Right cardiac atrium (tissue), 5 donors: Measurements from ENCODE around the gene SIGLEC15. TPM values are rescaled to one million over a fixed set of nuclear protein-coding genes. Genes with fewer than 3 reads are reported as not detected.
"Not testable (repeated sequence)": the region's sequence is repeated elsewhere in the genome, so short reads cannot be mapped to it uniquely, and the experiment has no call there.

Experiments used
- ATAC-seq, 2 donors: fragments of 200-7000 bp; cut with Tn5 transposase; one replicate each; pipeline versions ENCODE4 v1.8.0 to v1.9.1; 2020; ENCODE audit warnings: moderate library complexity in 2 of 2, mild to moderate bottlenecking in 1 of 2
- DNase-seq, 3 donors: peaks; one replicate each; pipeline ENCODE4 v3.0.0-alpha.2; 2020
- H3K27ac ChIP-seq: one replicate; pipeline ENCODE4 v1.5.1; 2013; ENCODE audit warnings: mild to moderate bottlenecking, low read length, control low read depth, moderate library complexity
- H3K27me3 ChIP-seq: one replicate; pipeline ENCODE4 v1.6.1; 2013; ENCODE audit not compliant: control insufficient read depth, insufficient read depth
- H3K4me1 ChIP-seq: one replicate; pipeline ENCODE4 v1.6.1; 2013; ENCODE audit warnings: low read length; ENCODE audit not compliant: control insufficient read depth, insufficient read depth
- H3K4me3 ChIP-seq: one replicate; pipeline ENCODE4 v1.5.1; 2013; ENCODE audit warnings: low read length, control low read depth
- H3K9me3 ChIP-seq: one replicate; pipeline ENCODE4 v1.6.1; 2013; ENCODE audit warnings: low read length; ENCODE audit not compliant: control insufficient read depth
- WGBS: extraction: QIAGEN DNeasy Blood & Tissue Kit; methylation state at CpG from one replicate; pipeline ENCODE4 v1.1.7; 2013; 5-methylcytosine and 5-hydroxymethylcytosine counted together
- intact Hi-C, 4 donors: fragments of 100-400 bp; cut with DNase I; formaldehyde crosslinking; loops; one replicate each; pipeline versions ENCODE4 v1.11.0 to v1.14.0; 2022 to 2023
- polyA plus RNA-seq: library from polyadenylated mRNA; stranded (reverse); fragments of 200-250 nt; gene quantifications from one replicate; pipeline ENCODE4 v1.2.3, GENCODE V29; 2013
- total RNA-seq, 4 donors: library from RNA; stranded (reverse); fragmentation: NEBNext Ultra II Directional; extraction: Animal tissue kit (Norgen Biotek cat#: 25700); gene quantifications; one replicate each; pipeline ENCODE4 v1.2.1, GENCODE V29; 2021
- donor health status: healthy with polysubstance abuse.
- donor health status: DM: no; HTN: yes; CAD: no.
- donor health status: DM: no; HTN: no; CAD: no.
- donor health status: DM: no; HTN: yes; CAD: no; lungs with severe emphysema.
- donor health status: DM: yes; HTN: yes; CAD: no.

SIGLEC15 gene
- total and polyA plus RNA-seq, 5 donors, result 0.09 to 0.38 (median 0.21) TPM; not detected in 1

DNA sequence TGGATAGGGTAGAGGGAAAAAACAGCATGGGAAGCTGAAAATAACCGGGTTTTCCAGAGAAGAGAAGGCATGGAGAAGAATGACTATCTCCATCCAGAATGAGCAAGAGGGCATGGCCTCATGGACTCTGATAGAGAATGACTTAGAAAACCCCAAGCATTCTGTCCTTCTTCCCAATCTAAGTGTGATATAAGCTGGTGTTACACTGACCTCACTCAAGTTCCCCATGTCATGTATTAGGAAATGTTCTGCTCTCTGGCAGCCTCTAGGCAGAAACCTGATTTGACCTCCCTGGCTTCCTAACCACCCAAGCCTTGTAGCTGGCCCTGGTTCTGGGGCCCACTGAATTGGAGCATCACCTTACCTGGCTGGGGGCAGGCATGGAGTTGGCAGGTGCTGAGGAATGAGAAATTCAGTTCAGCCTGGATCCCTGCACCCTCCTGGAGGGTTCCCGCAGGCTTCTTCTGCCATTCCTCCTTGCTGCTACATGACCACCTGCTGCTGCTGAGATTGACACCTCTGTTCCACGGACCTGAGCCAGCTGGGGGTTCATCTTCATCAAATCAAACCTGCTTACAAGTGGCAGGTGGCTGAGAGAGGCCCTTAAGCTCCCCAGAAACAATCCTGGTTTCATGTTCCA lies 5.2 kb upstream of the SIGLEC15 start:
- H3K9me3 ChIP-seq, result no peaks in the 10 kb centered on the region
- ATAC-seq (no peak), DNase-seq (no peak)
- H3K4me1 ChIP-seq, result no peaks in the 10 kb centered on the region
- intact Hi-C loops, result no loop called here
- H3K27me3 ChIP-seq, result no peaks in the 10 kb centered on the region
- WGBS, result 68% methylated on average over 3 of the region's 3 CpGs
- H3K27ac ChIP-seq, result no peak overlapping the region
- no peak overlapping the region for H3K4me3 ChIP-seq

DNA sequence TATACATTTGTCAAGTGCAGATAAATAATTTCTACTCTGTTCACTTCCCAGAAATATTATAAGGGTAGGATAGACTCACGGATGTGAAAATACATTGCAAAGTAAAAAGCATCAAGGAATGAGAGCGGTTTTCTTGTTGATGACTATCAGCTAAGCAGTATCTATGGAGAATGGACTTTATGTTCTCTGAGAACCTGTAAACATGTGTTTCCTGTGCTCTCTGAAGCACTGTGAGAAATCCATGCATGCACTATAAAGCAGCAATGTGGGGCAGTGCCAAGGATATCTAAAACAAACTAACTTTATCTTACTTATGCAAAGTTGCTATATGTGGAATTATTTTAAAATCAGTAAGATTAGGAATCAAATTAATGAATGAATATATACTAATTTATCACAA lies 4.4 kb upstream of the SIGLEC15 start:
- WGBS, result 87% methylated on average over 2 of the region's 2 CpGs
- DNase-seq (no peak), ATAC-seq (no peak)
- Histone ChIP-seq H3K9me3 (no peaks in the 10 kb centered on the region), H3K4me1 (no peaks in the 10 kb centered on the region), H3K4me3 (no peak overlapping the region), H3K27ac (no peak overlapping the region), H3K27me3 (no peaks in the 10 kb centered on the region)
- intact Hi-C loops, result no loop called here

DNA sequence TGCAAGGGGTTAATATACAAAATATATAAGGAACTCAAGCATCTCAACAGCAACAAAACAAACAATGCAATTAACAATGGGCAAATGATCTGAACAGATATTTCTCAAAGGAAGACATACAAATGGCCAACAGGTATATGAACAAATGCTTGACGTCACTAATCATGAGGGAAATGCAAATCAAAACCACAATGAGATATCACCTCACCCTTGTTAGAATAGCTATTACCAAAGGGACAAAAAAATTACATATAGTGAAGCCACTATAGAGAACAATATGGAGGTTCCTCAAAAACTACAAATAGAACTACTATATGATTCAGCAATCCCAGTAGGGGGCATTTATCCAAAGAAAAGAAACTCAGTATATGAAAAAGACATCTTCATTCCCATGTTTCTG lies 3.8 kb upstream of the SIGLEC15 start:
- no peak overlapping the region for H3K4me3 ChIP-seq
- no peaks in the 10 kb centered on the region for H3K27me3 ChIP-seq
- no peak for ATAC-seq
- intact Hi-C loops, result no loop called here
- DNase-seq, result no peak
- H3K9me3 ChIP-seq, result no peaks in the 10 kb centered on the region
- H3K4me1 ChIP-seq, result no peaks in the 10 kb centered on the region
- H3K27ac ChIP-seq, result no peak overlapping the region
- WGBS, result 88% methylated on average over 1 of the region's 1 CpG

DNA sequence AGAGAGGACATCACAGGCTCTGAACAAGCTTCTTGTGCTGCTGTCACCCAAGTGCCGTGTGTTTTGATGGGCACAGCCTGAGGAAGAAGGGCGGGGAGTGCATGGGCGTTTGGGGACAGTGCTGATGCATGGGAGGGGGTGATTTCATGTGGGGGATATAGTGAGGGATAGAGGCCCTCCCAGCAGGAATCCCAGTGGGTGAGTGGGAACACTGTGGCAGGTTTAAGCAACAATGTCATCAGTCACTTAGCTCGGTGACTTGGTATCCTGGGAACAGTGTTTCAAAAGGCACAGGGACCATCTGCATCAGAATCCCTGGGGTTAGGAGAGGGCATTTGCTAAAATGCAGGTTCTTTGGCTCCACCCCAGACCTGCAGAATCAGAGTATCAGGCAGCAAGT lies 609 bp downstream of the SIGLEC15 start:
- intact Hi-C loops, result no loop called here
- Histone ChIP-seq H3K4me3 (no peak overlapping the region), H3K4me1 (peaks cover 5% of the 10 kb centered on the region), H3K27ac (no peak overlapping the region), H3K27me3 (no peaks in the 10 kb centered on the region), H3K9me3 (no peaks in the 10 kb centered on the region)
- ATAC-seq, result no peak
- WGBS, result 89% methylated on average over 4 of the region's 4 CpGs
- no peak for DNase-seq

DNA sequence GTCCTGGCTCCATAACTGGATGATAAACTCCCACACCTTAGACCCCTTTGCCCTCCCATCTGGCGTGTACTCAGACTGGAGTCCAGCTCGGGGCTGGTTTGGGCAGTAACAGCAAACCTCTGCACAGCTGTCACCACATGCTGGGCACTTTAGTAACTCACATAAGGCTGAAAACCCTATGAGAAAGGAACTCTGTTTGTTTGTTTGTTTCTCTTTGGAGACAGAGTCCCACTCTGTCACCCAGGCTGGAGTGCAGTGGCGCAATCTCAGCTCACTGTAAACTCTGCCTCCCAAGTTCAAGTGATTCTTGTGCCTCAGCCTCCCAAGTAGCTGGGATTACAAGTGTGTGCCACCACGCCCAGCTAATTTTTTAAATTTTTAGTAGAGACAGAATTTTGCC lies 1.2 kb downstream of the SIGLEC15 start:
- ATAC-seq, H3K4me1 ChIP-seq, H3K4me3 ChIP-seq, DNase-seq, H3K27me3 ChIP-seq, H3K27ac ChIP-seq, intact Hi-C loops, H3K9me3 ChIP-seq: not testable (repeated sequence)
- WGBS, result 95% methylated on average over 4 of the region's 4 CpGs

DNA sequence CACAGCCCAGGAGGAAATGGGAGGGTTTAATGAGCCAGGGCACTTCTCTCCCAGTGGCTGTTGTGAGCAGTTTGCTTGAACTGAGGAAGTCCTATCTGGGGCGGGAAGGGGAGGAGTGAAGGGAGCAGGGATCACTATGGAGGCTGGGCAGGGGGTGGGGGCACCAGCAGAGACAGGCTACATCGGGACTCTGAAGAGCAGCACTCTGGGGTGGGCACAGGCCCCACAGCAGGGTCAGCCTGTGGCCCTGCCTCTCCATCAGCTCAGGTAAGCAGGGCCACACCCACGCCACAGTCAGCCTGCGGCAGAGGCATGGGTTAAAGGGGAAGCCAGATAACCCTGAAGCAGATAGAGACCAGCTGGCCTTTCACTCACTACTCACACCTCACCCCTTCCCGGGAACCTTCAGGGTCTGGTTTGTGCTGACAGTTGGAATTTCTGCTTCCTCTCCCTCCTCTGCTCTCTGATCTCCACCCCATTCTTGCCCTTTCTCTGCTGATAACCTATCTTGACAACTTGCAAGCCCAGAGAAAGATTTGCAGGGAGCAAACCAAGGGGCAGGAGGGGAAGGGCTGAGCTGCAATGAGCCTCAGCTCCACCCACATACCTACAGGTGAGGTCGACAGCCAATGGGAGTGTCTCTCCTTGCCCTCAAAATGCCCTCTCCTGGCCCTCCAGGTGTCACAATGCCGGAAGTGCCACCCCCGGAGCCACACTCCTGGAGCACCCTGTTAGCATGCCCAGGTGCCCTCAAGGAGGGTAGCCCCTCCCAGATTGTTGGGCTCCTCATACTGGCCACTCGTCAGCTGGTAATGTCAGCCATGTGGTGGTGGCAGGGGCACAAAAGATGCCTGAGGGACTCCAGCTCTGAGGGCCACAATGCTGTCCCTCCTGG lies 3.7 kb downstream of the SIGLEC15 start:
- no peak overlapping the region for H3K4me3 ChIP-seq
- 34% methylated on average over 9 of the region's 9 CpGs for WGBS
- no peaks in the 10 kb centered on the region for H3K27me3 ChIP-seq
- ATAC-seq, result peak; percentile 70 to 85
- H3K4me1 ChIP-seq, result peaks cover 5% of the 10 kb centered on the region
- no peaks in the 10 kb centered on the region for H3K9me3 ChIP-seq
- H3K27ac ChIP-seq, result no peak overlapping the region
- intact Hi-C loops, result no loop called here
- DNase-seq, result peak in 2 of 3 donors; percentile 39 to 62

DNA sequence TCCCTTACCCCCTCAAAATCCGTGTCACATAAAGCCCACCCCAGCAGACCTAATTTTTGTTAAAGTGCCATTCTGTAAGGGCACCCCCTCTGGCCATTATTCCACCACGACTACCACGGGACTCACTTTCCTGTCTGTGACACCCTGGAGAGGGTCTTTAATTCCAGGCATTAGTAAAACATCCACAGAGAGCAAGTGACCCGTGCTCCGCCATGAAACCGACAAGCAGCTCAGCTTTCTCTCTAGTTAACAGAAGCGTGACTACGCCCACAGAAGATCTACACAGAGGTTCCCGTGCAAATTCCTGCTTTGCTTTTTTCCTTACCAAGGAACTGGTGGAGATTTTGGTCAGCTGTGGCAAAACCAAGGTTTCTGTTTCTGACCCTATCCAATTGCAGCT lies 4.4 kb downstream of the SIGLEC15 start:
- ATAC-seq, result no peak
- H3K27ac ChIP-seq, result no peak overlapping the region
- peaks cover 5% of the 10 kb centered on the region for H3K4me1 ChIP-seq
- H3K4me3 ChIP-seq, result no peak overlapping the region
- no peaks in the 10 kb centered on the region for H3K27me3 ChIP-seq
- WGBS, result 54% methylated on average over 9 of the region's 9 CpGs
- DNase-seq, result no peak
- intact Hi-C loops, result loop anchor here in 1 of 4 donors (10.0 kb wide), 1 partner anchor 105 kb away; the partner anchor contains the start of gene SLC14A1
- H3K9me3 ChIP-seq, result no peaks in the 10 kb centered on the region

DNA sequence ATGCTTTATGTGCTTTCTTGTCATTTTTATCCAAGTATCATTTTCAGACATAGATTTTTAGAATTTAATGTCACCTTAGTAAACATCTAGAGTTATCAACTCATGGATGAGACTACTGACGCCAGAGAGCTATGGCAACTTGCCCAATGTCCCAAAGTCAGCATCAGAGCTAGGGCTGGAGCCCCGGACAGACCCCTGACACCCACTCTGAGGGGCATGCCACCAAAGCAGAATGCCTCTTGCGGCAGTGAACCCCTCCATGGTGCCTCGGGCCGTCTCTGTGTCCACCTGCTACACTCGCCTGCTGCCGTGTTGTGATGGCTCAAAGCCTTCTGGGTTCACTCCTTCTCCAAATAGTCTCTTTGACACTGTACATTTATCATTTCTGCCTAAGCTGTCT lies 5.4 kb downstream of the SIGLEC15 start:
- no peak for DNase-seq
- Histone ChIP-seq H3K27me3 (no peaks in the 10 kb centered on the region), H3K4me3 (no peak overlapping the region), H3K9me3 (no peaks in the 10 kb centered on the region), H3K4me1 (peaks cover 5% of the 10 kb centered on the region), H3K27ac (no peak overlapping the region)
- intact Hi-C loops, result loop anchor here in 1 of 4 donors (10.0 kb wide), 1 partner anchor 106 kb away; the partner anchor contains the start of gene SLC14A1
- no peak for ATAC-seq
- 70% methylated on average over 7 of the region's 7 CpGs for WGBS

DNA sequence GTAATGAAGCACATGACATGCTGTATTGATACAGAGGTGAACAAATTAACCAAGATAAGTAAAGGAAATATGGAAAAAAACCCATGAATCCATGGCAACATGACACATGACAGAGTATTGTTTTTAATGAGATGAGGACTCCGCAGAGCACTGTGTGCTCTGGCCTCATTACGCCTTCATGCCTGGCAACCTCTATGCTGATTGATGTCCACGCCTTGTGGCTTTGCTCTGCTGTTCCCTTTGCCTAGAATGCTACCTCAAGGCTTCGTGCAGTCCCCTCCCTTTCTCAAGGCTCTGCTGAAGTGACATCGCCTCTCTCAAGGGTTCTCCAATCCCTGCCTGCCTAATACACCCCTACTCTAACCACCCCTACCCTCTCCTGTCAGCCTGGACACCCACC lies 8.4 kb downstream of the SIGLEC15 start:
- DNase-seq, result no peak
- no peaks in the 10 kb centered on the region for H3K9me3 ChIP-seq
- H3K4me1 ChIP-seq, result peaks cover 2% of the 10 kb centered on the region
- H3K27ac ChIP-seq, result no peak overlapping the region
- H3K27me3 ChIP-seq, result no peaks in the 10 kb centered on the region
- no peak for ATAC-seq
- H3K4me3 ChIP-seq, result no peak overlapping the region
- WGBS, result 86% methylated on average over 5 of the region's 5 CpGs
- intact Hi-C loops, result loop anchor here in 1 of 4 donors (10.0 kb wide), 1 partner anchor 109 kb away; the partner anchor contains the start of gene SLC14A1

DNA sequence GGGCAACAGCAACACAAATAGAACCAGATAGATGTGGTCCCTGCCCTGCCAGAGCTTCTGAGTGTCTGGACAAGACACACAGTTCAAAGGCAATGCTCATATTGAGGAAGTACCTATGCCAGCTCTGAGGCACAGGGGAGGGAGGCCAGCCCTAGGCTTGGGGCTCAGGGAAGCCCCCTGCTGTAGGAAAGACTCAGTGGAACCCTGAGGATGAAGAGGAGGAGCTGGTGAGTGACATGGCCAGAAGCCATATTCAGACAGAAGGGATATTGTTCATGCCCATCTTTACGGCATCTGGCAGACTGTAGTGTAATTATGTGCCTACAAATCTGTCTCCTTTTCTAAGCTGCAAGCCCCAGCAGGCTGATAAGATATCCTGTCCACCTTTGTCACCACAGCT lies 8.8 kb downstream of the SIGLEC15 start:
- H3K4me1 ChIP-seq, result peaks cover 2% of the 10 kb centered on the region
- H3K27me3 ChIP-seq, result no peaks in the 10 kb centered on the region
- no peak for ATAC-seq
- no peak overlapping the region for H3K4me3 ChIP-seq
- no peaks in the 10 kb centered on the region for H3K9me3 ChIP-seq
- 62% methylated on average over 1 of the region's 1 CpG for WGBS
- DNase-seq, result no peak
- intact Hi-C loops, result loop anchor here in 1 of 4 donors (10.0 kb wide), 1 partner anchor 110 kb away; the partner anchor contains the start of gene SLC14A1
- no peak overlapping the region for H3K27ac ChIP-seq

DNA sequence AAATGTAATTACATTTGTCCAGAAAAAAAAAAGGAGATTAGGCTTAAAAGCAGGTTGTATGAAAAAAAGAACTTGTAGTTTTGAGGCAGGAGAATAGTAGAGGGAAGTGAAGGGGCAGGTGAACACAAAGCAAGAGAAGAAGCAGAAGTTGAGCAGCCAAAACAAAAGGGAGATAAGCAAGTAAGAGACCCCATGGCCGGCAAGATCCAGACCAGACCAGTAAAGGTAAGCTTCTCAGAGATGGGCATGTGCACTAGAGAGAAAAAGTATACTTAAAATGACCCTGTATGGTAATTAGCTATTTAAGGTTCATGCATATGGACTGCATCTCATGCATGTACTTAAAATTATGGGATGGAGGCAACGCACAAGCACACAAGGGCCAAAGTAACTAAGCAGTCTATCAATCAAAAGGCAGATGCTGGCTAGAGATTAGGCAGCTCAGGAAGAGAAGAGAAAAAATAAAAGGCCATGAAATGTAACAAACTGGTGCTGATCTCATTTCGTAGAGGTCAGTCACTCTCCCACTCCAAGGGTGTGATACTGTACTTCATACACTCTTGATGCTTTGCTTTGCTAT lies 9.7 kb downstream of the SIGLEC15 start:
- Histone ChIP-seq H3K27ac (no peak overlapping the region), H3K4me3 (no peak overlapping the region), H3K4me1 (peaks cover 2% of the 10 kb centered on the region), H3K9me3 (no peaks in the 10 kb centered on the region), H3K27me3 (no peaks in the 10 kb centered on the region)
- intact Hi-C loops, result loop anchor here in 2 of 4 donors (5.0 to 10.0 kb wide), 2 partner anchors 110 to 113 kb away; partner anchors contain the start of gene SLC14A1 (in 2 of the 2)
- 55% methylated on average over 3 of the region's 3 CpGs for WGBS
- DNase-seq (no peak), ATAC-seq (no peak)
